Uterus (tissue), 4 donors: ENCODE measurements around the gene MYOM3. TPM values are rescaled to one million over a fixed set of nuclear protein-coding genes. Genes with fewer than 3 reads are reported as not detected.

ENCODE experiments used
- DNase-seq, 2 donors: peaks; one replicate each; pipeline ENCODE4 v3.0.0-alpha.2; 2019 to 2020
- H3K27ac ChIP-seq, 2 donors: fragments of 200-600 bp; sonication (generic); 1 replicate in 1 of 2; 2 replicates in 1 of 2; pipeline ENCODE4 v1.5.1; 2016 to 2018
- H3K27me3 ChIP-seq, 2 donors: fragments of 200-600 bp; sonication (generic); one replicate each; pipeline ENCODE4 v1.5.1; 2018 to 2019; ENCODE audit warnings: control low read depth in 1 of 2
- H3K36me3 ChIP-seq, 2 donors: fragments of 200-600 bp; sonication (generic); one replicate each; pipeline ENCODE4 v1.5.1; 2019; ENCODE audit warnings: control low read depth in 1 of 2
- H3K4me1 ChIP-seq, 2 donors: fragments of 200-600 bp; sonication (generic); one replicate each; pipeline ENCODE4 v1.5.1; 2018 to 2019; ENCODE audit warnings: control low read depth in 1 of 2
- H3K4me3 ChIP-seq, 2 donors: fragments of 200-600 bp; sonication (generic); 1 replicate in 1 of 2; 2 replicates in 1 of 2; pipeline ENCODE4 v1.5.1; 2018 to 2019; ENCODE audit warnings: mild to moderate bottlenecking in 1 of 2
- H3K9me3 ChIP-seq, 2 donors: fragments of 200-600 bp; sonication (generic); one replicate each; pipeline ENCODE4 v1.5.1; 2019; ENCODE audit warnings: control low read depth in 1 of 2
- CTCF ChIP-seq, 4 experiments: fragments of 200-600 bp in 2 of 4; fragments of 450-650 bp in 2 of 4; sonication (generic) in 2 of 4; IDR thresholded peaks; one replicate each; pipeline ENCODE4 v1.5.1; 2016 to 2019; ENCODE audit warnings: antibody characterized with exemption in 4 of 4, mild to moderate bottlenecking in 2 of 4, moderate library complexity in 1 of 4
- POLR2A ChIP-seq, 2 donors: fragments of 450-650 bp; IDR thresholded peaks; one replicate each; pipeline ENCODE4 v1.6.1; 2016; ENCODE audit warnings: antibody characterized with exemption in 2 of 2, mild to moderate bottlenecking in 1 of 2, moderate library complexity in 1 of 2
- intact Hi-C: fragments of 100-400 bp; cut with DNase I; formaldehyde crosslinking; loops from one replicate; pipeline ENCODE4 v1.15.1; 2023; ENCODE audit warnings: low total_unique reads
- total RNA-seq, 4 donors: library from RNA; depleted of rRNA in 3 of 4; stranded (reverse); fragments of >200 nt in 3 of 4; gene quantifications; one replicate each; pipeline versions ENCODE4 v1.1.0 to v1.2.4, GENCODE V29; 2014 to 2023
- donor health status: DM: yes; HTN: yes; CAD: no.

MYOM3 gene
- total RNA-seq: under 1 TPM in 3 of 4 donors, not detected in 1; under 0.01 to 0.90 (median 0.79) TPM

GRCh38 chr1:24111996-24112779 lies at the start of gene MYOM3:
TSS of gene MYOM3 (minus strand) at chr1:24112135. CDS start at chr1:24108636, 3,499 bp downstream.
- no peaks in the 10 kb centered on the region for H3K36me3 ChIP-seq
- no peaks in the 10 kb centered on the region for H3K9me3 ChIP-seq
- DNase-seq: peak; percentile 65 to 73
- TF ChIP-seq CTCF (IDR thresholded peaks at IDR 0.05) (peak; percentile 42 to 72 (median 66)), POLR2A (IDR thresholded peaks at IDR 0.05) (no peak)
- H3K27me3 ChIP-seq: no peaks in the 10 kb centered on the region
- H3K27ac ChIP-seq: peak within 1 kb of the TSS; percentile 14 to 61
- peaks cover 0 to 4% of the 10 kb centered on the region in 2 donors for H3K4me1 ChIP-seq
- intact Hi-C loops: no loop called here
- H3K4me3 ChIP-seq: no peak within 1 kb of the TSS

- TF ChIP-seq POLR2A (IDR thresholded peaks at IDR 0.05) (no peak), CTCF (IDR thresholded peaks at IDR 0.05) (no peak)
- Histone ChIP-seq H3K4me3 (no peak overlapping the region), H3K4me1 (no peaks in the 10 kb centered on the region), H3K36me3 (no peaks in the 10 kb centered on the region), H3K9me3 (no peaks in the 10 kb centered on the region), H3K27ac (no peak overlapping the region), H3K27me3 (no peaks in the 10 kb centered on the region)
- no peak for DNase-seq
- intact Hi-C loops: no loop called here
Observed at GRCh38 chr1:24161270-24161669, 49.3 kb upstream of the MYOM3 start.

GRCh38 chr1:24159366-24159765 lies 47.4 kb upstream of the MYOM3 start:
- no peaks in the 10 kb centered on the region for H3K9me3 ChIP-seq
- H3K27me3 ChIP-seq: no peaks in the 10 kb centered on the region
- no peaks in the 10 kb centered on the region for H3K36me3 ChIP-seq
- no peaks in the 10 kb centered on the region for H3K4me1 ChIP-seq
- no peak for DNase-seq
- intact Hi-C loops: no loop called here
- H3K27ac ChIP-seq: no peak overlapping the region
- no peak for TF ChIP-seq POLR2A (IDR thresholded peaks at IDR 0.05)
- TF ChIP-seq CTCF (IDR thresholded peaks at IDR 0.05): no peak
- no peak overlapping the region for H3K4me3 ChIP-seq

- Histone ChIP-seq H3K4me1 (no peaks in the 10 kb centered on the region), H3K27ac (no peak overlapping the region), H3K27me3 (no peaks in the 10 kb centered on the region), H3K9me3 (no peaks in the 10 kb centered on the region), H3K36me3 (no peaks in the 10 kb centered on the region), H3K4me3 (no peak overlapping the region)
- no peak for TF ChIP-seq CTCF (IDR thresholded peaks at IDR 0.05)
- TF ChIP-seq POLR2A (IDR thresholded peaks at IDR 0.05): no peak
- DNase-seq: no peak
- intact Hi-C loops: no loop called here
Observed at GRCh38 chr1:24157918-24158481, 46.1 kb upstream of the MYOM3 start.

- H3K9me3 ChIP-seq: no peaks in the 10 kb centered on the region
- no peaks in the 10 kb centered on the region for H3K27me3 ChIP-seq
- no peaks in the 10 kb centered on the region for H3K4me1 ChIP-seq
- DNase-seq: no peak
- H3K27ac ChIP-seq: no peak overlapping the region
- TF ChIP-seq CTCF (IDR thresholded peaks at IDR 0.05): no peak
- no peak for TF ChIP-seq POLR2A (IDR thresholded peaks at IDR 0.05)
- intact Hi-C loops: no loop called here
- no peaks in the 10 kb centered on the region for H3K36me3 ChIP-seq
- no peak overlapping the region for H3K4me3 ChIP-seq
Observed at GRCh38 chr1:24156542-24157260, 44.8 kb upstream of the MYOM3 start.
